Measurements from ENCODE around the gene FMN2.
"Not testable (repeated sequence)": the region's sequence is repeated elsewhere in the genome, so short reads cannot be mapped to it uniquely, and the experiment has no call there.

The FMN2 gene

DNA sequence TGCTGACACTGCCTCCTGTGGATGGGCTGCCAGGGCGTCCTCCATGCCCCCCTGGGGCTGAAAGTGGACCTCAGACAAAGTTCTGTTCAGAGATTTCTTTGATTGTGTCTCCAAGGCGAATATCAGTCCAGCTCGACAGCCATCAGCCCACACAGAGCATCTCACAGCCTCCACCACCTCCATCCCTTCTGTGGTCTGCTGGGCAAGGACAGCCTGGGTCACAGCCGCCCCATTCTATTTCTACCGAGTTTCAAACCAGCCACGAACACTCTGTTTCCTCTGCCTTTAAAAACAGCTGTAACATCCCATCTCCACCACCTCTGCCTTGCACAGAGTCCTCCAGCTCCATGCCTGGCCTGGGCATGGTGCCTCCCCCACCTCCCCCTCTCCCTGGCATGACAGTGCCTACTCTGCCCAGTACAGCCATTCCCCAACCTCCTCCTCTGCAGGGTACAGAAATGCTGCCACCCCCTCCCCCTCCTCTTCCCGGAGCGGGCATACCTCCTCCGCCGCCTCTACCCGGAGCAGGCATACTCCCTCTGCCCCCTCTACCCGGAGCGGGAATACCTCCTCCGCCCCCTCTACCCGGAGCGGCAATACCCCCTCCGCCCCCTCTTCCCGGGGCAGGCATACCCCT lies 115.5 kb downstream of the FMN2 start:
- no peak for DNase-seq

DNA sequence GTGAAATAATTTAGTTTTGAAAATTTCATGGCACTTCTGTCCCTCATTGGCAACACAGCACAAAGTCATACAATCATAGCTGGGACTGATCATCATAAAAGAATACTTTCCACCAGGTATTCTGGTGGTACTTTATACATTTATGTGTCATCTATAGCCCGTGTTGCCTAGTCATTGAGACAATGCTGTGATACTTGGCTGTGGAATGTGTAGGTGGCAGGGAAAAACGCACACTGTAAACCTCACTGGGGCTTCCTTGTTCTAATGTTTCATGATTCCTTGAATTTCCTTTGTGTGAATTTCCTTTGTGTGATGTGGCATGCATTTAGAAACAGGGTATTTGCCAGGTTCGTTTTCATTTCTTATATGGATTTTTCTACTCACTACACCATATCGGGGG lies 118.3 kb downstream of the FMN2 start:
- no peak for DNase-seq

DNA sequence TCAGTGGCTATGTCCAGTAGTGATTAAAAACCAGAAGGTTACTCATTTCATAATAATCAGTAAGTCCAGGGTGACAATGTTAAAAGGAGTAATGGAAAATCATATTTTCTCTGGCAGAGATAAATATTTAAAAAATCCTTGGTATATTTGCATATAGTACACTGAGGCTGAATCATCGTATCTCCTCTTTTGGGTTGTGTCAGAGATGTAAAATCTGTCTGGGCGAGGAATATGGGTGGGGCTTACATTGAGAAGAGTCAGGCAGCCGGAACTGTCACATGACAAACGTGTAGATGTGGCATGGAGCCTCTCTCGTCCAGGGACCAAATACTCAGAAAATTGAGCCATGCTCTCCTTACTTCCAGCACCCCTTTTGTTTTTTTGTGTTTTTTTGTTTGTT lies 120.9 kb downstream of the FMN2 start:
- no peak for DNase-seq

DNA sequence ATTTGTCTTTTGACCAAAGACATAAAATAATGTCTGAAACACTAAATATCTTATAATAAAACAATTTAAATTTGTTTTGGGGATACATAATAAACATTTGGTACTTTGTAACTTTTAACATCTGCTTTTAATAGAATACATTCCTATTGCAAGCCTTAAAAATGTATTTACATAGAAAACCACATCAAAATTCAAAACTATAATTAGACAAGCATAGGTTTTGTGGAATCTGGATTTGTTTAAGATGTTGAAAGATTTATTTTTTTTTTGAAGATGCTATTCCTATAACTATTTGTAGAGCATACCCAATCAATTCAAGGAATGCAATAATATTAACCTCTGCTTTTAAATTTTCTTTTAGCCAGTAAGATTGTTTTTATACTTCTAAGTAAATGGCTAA lies 125.7 kb downstream of the FMN2 start:
- DNase-seq: no peak

DNA sequence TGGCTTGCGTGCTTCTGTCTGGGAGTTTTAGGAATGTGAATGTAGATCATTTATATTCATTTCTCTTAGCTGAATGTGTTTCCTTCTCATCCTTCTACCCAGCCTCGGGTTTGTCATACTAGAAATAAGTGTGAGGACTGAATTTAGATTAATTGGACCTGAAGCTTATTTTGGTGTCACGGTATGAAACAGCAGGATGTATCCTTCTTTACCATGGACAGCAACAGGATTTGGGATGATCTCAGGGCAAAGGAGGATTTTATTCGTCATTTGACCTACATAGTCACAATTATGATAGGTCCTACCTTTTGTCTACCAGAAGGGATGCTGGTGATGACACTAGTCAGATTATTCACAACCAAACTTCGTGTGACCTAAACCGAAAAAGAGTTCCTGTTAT lies 127.4 kb downstream of the FMN2 start:
- no peak for DNase-seq

DNA sequence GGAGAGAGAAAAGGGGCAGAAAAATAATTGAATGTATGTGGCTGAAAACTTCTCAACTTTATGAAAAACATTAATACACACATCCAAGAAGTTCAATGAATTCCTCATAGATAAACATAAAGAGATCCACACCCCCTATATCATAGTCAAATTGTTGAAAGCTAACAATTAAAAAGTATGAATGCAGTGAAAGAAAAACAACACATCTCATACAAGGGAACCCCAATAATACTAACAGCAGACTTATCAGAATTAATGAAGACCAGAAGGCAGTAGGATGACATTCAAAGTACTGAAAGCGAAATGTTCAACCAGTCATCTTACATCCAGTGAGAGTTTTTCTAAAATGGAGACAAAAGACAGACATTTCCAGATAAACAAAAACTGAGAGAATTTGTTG lies 134.4 kb downstream of the FMN2 start:
- no peak for DNase-seq

DNA sequence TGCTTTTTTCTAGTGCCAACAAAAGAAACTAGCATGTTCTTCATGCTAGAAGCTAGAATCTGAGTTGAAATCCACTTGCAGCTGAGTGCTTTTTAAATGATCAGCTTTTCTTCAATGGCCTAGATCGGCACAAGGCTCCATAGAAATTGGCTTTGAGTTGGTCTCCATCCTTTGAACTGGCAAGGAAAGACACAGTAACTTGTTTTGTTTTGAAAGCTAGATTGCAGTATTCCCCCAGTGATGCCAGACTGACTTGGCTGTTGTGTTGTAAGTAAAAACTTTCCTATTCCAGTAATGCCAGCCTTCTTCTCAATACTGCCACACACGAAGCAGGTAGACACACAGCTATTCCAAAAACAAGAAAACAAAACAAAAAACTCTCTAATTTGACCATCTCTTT lies 139.1 kb downstream of the FMN2 start:
- DNase-seq: no peak

DNA sequence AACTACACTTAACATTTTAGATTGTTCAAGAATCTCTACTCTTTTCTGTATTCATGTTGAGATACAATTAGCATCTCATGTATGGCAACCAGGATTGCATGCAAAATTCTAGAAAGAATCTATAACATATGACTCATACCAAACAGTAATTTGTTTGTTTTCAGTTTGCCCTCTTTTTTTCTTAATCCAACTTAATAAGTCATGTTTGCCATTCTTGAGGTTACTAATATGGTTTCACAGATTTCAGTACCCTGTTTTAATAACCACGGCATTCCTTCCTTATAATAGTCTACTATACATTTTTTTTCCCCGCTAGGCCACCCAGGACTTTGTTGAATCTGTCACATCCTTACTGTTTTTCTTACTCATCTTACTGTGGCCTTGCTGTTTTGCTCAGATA lies 140.8 kb downstream of the FMN2 start:
- no peak for DNase-seq

DNA sequence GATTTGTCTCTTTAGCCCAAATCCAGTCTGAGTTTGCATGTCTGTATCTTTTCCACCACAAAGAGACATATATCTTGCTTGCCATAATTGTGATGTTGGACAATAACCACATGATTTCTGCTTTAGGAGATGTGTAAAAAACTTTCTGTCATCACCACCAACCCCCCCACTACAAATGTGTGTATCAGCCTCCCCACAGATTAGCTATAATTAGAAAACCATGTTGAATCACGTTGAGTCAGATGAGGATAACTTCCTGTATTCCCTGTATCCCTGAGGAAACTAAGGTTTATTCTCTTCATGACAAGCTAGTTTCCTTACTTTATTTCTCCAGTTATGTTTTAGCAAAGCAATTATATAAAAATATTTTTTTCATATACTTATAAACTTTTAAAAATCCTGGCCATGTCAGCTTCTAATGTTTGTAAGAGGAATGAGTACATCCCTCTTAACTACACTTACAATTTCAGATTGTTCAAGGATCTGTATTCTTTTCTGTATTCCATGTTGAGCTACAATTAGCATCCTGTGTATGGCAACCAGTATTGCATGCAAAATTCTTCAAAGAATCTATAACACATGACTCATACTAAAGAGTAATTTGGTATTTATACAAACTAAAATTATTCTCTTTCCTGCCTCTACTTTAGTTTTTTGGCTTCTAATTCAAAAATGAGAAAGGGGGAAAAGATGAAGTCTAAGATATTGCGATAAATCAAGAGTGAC lies 143.0 kb downstream of the FMN2 start:
- no peak for DNase-seq

DNA sequence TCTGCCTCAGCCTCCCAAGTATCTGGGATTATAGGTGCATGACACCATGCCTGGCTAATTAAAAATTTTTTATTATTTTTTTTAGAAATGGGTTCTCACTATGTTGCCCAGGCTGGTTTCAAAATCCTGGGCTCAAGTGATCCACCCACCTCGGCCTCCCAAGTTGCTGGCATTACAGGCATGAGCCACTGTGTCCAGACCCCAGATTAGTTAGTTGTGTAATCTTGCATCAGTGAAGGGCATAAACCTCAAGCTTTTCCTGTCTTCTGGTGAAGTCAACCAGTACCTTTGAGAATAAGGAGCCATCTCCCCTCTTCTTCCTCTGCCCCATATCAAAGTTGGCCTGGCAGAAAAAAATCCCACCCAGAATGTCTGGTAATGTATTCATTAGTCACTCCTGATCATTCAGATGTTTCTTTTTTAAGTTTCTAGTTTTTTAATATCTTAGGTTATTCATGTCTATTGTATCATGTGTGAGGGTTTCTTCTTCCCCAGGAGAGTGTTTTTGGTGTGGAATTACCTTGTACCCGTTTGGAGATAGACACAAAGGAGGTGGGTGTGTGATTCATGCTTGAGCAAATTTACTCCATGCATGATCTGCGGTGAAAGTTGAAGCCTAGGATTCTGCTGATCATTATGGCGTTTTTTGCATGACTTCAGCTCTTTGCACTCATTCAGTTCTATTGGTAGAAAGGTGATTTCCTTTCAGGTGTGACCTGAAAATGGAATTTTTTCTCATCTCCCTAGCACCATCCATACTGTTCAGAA lies 144.0 kb downstream of the FMN2 start:
- DNase-seq: no peak

DNA sequence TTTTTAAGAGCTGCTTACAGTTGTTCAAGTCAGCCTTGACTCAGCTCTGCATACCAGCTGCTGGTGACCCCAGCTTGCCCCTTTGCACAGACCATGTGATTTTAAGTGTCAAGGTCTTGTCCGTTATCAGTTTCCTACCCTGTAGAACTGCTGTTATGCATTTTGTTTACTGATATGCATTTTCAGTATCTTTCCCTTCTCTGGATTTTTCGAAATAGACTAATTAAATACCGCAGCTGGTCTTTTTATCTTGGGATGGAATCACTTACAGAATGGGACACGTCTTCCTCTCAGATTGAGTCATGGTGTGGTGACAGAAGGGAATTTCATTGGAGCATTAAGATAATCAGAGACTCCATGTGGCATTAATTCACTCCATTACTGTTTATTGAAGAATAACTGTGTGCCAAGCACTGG lies 145.6 kb downstream of the FMN2 start:
- DNase-seq: no peak

DNA sequence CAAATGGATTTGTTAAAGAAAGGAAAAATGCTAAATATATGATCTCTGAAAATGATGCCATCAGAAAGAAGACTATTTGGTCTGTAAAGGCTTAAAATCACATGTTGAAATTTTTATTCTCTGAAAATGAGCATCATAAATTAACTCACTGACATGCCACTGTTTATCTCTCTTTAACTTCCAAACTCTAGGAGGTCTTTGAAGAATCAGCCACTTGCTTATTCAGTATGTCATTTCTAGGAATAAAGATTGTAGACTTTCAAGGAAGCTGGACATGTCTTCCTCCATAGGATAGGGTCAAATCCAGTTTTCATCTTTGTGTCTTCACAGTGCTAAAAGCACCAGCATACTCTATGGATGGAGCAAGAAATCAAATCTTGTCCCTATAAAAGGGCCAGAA lies 147.6 kb downstream of the FMN2 start:
- DNase-seq: no peak

DNA sequence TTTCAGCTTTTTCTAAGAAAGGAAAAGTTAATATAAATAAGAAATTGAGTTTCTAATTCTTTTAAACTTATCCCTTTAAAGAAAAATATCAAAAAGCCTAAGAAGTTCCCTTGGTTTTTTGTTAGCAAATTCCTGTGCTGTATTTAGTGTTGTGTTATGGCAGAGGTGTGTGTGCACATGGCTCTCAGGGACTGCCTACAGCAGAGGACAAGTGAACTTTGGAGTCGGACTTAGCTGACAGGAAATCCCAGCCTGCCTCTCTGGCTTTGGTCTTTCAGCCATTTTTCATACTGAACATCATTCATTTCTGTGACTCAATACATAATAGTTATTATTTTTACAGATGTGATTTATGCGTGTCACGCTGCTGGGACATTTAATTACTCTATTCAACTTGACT lies 149.6 kb downstream of the FMN2 start:
- DNase-seq: no peak

DNA sequence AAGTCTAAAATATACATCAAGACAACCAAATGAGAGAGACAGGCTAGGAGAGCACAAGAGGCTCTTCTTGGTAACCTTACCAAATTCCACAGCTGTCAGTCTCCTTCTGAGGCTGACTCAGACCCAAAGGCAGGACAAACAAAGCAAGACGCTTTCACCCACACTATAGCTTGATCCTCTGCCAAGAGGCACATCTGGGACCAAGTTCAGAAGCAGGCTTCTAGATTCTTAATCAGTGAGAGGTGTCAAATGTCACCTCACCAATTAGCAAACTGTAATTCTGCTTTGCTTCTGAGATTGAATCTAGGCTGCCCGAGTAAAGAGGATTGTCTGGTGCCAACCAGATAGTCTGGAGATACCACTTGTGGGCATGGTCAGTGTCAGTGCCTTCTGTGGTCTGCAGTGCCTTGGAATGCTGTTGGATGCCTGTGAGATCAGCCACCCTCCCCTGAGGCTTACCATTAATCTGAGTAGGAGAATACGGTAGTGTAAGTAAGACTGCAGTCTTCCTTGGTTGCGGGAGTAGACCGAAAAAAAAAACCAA lies 151.0 kb downstream of the FMN2 start:
- no peak for DNase-seq

DNA sequence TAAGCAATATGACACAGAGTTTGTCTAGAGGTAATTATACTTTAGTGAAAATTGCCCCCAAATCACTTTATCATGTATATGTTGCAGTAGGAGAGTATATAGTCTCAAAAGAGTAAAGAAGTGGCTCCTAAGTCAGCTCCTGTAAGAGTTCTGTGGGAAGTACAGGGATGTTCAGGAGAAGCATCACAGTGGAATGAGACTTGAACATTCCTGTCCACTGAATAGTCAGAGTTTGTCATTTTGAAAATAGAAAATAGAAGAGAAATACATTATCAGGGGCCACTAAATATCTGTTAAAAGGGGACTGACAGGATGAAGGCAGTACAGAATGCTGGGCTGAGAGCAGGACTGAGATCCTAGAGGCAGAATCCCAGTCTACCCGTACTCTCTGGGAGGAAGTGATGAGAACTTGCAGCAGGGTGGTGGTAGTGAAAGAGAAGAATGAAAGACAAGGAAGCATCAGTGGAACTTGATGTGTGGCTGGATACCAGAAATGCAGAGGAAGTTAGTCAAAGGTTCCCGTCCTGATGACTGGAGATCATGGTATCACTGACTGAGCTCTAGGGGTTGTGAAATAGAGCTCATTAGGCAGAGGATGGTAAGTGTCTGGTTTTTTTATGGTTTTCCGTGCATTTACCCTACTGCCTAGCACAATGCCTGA lies 153.4 kb downstream of the FMN2 start:
- DNase-seq: no peak

DNA sequence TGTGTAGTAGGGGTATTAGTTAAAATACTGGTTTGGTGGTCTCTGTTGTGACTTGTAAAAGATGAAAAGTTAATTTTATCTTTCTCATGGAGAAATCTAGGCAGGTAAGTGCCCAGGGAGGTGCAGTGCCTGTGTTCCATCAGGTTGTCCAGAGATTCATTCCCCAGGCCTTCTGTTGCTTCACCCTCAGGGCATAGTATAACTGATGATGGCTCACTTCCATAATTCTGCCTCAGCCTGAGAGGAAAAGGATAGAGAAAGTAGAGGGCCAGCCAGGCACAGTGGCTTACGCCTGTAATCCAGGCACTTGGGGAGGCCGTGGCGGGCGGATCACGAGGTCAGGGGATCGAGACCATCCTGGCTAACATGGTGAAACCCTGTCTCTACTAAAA lies 153.9 kb downstream of the FMN2 start:
- DNase-seq: no peak

DNA sequence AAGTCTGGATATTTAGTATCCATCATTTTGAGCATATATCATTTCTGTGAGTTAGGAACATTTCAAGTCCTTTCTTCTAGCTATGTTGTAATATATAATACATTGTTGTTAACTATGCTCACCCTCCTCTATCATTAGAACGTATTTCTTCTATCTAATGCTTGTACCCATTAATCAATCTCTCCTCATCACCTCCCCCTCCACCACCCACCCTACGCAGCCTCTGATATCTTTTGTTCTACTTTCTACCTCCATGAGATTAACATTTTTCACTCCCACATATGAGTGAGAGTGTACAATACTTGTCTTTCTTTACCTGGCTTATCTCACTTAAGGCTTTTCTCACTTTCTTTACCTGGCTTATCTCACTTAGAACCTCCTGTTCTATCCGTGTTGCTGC lies 156.2 kb downstream of the FMN2 start:
- DNase-seq: no peak

DNA sequence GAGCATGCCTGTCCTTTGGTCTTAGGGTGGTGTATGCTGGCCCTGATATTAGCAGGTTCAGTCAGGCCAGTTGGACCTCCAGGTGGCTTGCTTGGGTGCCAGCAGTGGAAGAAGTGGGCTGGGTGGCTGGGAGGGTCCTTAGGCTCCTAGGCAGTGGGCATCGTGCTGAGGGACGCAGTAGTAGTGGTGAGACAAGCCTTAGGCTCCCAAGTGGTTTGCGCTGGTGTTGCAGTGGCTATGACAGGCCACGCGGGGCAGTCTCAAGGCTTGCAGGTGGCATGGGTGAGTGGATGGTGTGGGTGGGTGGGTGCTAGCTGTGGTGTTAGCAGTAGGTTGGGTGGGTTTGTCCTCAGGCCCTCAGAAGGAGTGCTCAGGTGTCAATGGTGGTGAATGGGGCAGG lies 162.3 kb downstream of the FMN2 start:
- DNase-seq: no peak

DNA sequence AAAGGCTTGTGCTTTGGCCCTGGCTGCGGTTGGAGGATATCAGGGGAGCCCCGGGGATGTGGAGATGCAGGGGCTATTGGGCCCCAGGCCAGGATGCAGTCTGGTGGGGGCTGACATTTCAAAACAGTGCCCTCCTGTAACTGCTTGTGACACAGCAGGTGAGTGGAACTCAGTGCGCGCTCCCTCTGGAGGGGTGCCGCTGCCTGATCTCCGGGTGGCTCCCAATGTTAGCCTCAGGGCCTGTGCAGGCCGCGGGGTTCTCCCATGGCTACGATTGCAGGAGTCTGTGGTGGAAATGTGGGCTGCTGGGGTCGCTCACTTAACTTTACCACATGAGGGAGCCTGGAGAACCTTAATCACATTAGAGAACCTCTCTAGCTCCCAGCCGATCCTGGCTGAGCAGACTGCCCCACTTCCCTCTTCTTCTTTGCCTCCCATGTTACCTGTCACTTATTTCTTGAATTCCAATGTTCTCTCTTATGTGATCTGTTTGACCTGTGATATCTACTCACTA lies 163.2 kb downstream of the FMN2 start:
- no peak for DNase-seq

DNA sequence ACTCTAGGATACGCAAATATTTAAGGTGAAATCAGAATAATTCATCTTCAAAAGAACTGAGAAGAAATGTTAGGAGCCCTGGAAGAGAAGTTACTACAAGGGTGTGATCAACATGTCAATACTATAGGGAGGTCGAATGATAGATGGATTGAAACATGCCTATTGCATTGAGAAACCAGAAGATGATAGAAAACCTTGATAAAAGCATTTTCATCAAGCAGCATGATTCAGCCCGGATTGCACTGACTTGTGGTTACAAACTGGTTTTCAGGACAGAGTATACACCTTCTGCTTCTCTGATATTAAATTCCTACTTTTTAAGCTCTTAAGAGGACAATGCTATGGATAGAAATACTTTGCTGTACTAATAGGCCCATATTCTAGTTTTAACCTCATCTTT lies 164.2 kb downstream of the FMN2 start:
- DNase-seq: no peak

DNA sequence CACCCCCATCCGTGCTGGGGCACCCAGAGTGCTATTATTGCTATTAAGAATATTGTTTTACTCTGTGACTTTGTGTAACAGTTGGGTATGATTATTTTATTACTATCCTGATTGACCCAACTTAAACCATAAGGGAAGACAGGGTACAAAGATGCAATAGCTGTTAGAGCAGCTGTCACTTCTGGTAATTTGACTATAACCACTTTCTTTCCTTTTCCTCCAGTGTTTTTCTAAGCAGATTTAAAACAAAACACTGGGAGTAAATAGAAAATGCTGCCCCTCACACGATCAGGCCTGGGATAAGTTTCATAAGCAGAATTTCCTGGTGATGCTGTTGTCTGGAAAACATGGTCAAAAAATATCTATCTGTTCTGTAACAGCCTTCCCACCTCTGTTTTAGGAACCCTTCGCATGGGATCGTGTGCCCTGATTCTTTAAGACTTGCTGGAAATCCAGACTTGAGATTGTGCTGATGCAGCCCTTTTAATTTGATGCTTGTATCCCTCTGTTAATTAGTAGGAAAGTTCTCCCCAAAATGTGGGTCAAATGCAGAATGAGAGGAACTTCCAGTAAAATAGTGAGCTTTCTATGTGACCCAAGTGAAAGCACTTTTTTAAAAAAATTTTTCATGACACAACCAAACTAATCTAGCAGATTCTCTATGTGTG lies 165.3 kb downstream of the FMN2 start:
- no peak for DNase-seq

DNA sequence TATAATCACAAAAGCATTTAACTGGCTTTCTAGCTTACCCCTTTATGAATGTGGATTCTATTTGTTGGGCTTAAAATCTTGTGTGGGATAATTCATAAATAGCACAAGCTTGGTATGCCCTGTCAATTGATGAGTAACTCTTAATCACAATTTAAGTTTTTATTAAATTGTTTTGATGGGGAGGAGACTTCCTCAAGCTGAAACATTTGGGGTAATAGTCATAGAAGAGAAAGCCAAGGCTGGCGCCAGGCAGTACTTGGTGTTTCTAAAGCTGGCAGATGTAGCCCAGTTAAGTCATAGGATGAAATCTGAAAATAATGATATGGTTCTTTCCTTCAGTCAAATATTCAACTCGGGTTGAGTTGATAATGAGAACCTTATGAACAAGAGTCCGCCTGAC lies 167.2 kb downstream of the FMN2 start:
- DNase-seq: no peak

DNA sequence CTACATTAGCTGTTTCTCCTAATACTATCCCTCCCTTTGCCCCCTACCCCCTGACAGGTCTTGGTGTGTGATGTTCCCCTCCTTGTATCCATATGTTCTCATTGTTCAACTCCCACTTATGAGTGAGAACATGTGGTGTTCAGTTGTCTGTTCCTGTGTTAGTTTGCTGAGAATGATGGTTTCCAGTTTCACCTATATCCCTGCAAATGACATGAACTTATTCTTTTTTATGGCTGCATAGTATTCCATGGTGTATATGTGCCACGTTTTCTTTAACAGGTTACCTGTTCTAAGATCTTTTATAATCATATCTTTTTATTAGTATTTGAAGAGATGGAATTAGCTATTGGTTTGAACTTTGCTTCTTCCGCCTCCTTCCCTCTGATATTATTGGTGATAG lies 172.8 kb downstream of the FMN2 start:
- DNase-seq: not testable (repeated sequence)
